A673 (cell line): ENCODE results near the gene PRKD1. TPM values are rescaled to one million over a fixed set of nuclear protein-coding genes. Genes with fewer than 3 reads are reported as not detected.

Source experiments
- BruUV-seq: library from RNA; stranded (reverse); fragments of 400-500 nt; replicated peaks from 2 replicates; lab custom pipeline; 2021; lab: Mats Ljungman, UMichigan
- CTCF ChIA-PET: fragments of 300-600 bp; sonication (Branson Sonifier 250); formaldehyde crosslinking; loops from one replicate; lab custom pipeline; 2022; ENCODE audit warnings: antibody characterized with exemption; lab: Charles Lee
- POLR2A ChIA-PET: fragments of 300-600 bp; sonication (Branson Sonifier 250); formaldehyde crosslinking; loops from one replicate; lab custom pipeline; 2022; ENCODE audit warnings: antibody characterized with exemption; ENCODE audit not compliant: low non-redundant PET; lab: Charles Lee
- DNase-seq: peaks from one replicate; pipeline ENCODE4 v3.0.0-alpha.2; 2015; ENCODE audit warnings: low spot score
- H3K27ac ChIP-seq: fragments of 200-600 bp; sonication (generic); 2 replicates; pipeline ENCODE4 v1.5.1; 2016; ENCODE audit warnings: mixed run types, low read depth, mild to moderate bottlenecking, mixed read lengths, antibody characterized with exemption, low read length; ENCODE audit not compliant: poor library complexity, severe bottlenecking
- H3K27me3 ChIP-seq: fragments of 200-600 bp; sonication (generic); replicated peaks from 2 replicates; pipeline ENCODE4 v1.6.1; 2017; ENCODE audit warnings: mixed run types, low read depth, mild to moderate bottlenecking, mixed read lengths, antibody characterized with exemption, low read length; ENCODE audit not compliant: insufficient read depth, poor library complexity
- H3K36me3 ChIP-seq: fragments of 200-600 bp; sonication (generic); 2 replicates; pipeline ENCODE4 v1.6.1; 2016; ENCODE audit warnings: mixed run types, mild to moderate bottlenecking, mixed read lengths, antibody characterized with exemption, low read length; ENCODE audit not compliant: insufficient read depth, poor library complexity, severe bottlenecking
- H3K4me1 ChIP-seq: fragments of 200-600 bp; sonication (generic); 2 replicates; pipeline ENCODE4 v1.6.1; 2017; ENCODE audit warnings: mixed run types, mild to moderate bottlenecking, mixed read lengths, antibody characterized with exemption, low read length; ENCODE audit not compliant: insufficient read depth, poor library complexity, severe bottlenecking
- H3K4me3 ChIP-seq: fragments of 200-600 bp; sonication (generic); 2 replicates; pipeline ENCODE4 v1.5.1; 2016; ENCODE audit warnings: low read depth, mixed run types, mild to moderate bottlenecking, mixed read lengths, low read length; ENCODE audit not compliant: poor library complexity, severe bottlenecking
- H3K9me3 ChIP-seq: fragments of 200-600 bp; sonication (generic); 2 replicates; pipeline ENCODE4 v1.6.1; 2016; ENCODE audit warnings: mixed run types, low read depth, mild to moderate bottlenecking, mixed read lengths, antibody characterized with exemption, low read length; ENCODE audit not compliant: poor library complexity, severe bottlenecking
- EZH2 ChIP-seq: fragments of 200-600 bp; sonication (generic); IDR thresholded peaks from 2 replicates; pipeline ENCODE4 v1.6.1; 2017; ENCODE audit warnings: borderline replicate concordance, low read depth, mild to moderate bottlenecking, mixed read lengths, antibody characterized with exemption, low read length; ENCODE audit not compliant: poor library complexity, severe bottlenecking
- intact Hi-C: fragments of 100-400 bp; cut with micrococcal nuclease; formaldehyde crosslinking; loops from one replicate; pipeline ENCODE4 v1.10.0; 2022; ENCODE audit not compliant: unreplicated experiment
- total RNA-seq: library from RNA; stranded (reverse); gene quantifications from 2 replicates; pipeline ENCODE4 v1.2.3, GENCODE V29; 2021
- TF ChIP-seq, protein P1 (sequence below): fragments of 300-800, 200-600 bp; sonication (generic); conservative IDR thresholded peaks from 2 replicates; pipeline ENCODE4 v1.5.1; 2017; ENCODE audit warnings: low read depth, mild to moderate bottlenecking, antibody characterized with exemption, low read length, moderate library complexity, mixed read lengths

The PRKD1 gene
- total RNA-seq, 1 experiment from 2014 or later, result 45.7 TPM

DNA sequence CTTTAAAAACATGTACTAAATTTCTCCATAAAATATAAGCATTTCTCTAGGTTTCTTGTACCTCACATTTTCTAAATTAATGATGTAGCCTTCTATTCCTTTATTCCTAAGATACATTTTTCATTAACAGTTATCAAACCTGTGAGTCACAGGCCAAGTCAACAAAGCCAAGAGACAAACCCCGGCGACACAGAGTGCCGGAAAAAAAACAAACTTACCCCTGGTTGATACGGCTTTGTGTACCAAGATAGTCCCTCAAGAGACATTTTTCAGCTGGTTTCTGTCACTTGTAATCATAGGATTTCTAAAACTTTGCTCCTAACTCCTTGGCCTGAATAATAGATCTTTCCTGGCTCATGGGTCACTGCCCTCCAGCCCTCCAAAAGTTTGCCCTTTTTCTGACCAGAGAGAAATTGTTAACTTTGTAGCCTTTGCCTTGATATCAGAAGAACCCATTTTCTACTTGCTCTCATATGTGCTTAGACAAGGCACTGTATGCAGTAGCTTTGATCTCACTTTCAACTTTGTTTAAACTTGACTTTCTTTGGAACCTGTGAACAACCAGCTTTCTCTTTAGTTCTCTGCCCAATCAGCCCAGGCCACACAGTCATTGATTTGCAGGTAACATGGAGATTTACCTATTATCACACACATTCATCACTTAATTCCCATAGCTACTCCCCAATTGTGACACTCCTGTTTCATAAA, 172.2 kb downstream of the PRKD1 start:
- Histone ChIP-seq H3K36me3 (no peaks in the 10 kb centered on the region), H3K4me1 (peaks cover 36% of the 10 kb centered on the region), H3K27ac (no peak overlapping the region), H3K4me3 (no peak overlapping the region), H3K9me3 (no peaks in the 10 kb centered on the region), H3K27me3 (no peaks in the 10 kb centered on the region)
- intact Hi-C loops, result no loop called here
- POLR2A ChIA-PET, result no interaction called here
- CTCF ChIA-PET, result no interaction called here
- DNase-seq, result no peak
- no peak for TF ChIP-seq EZH2
- TF ChIP-seq, protein P1, sequence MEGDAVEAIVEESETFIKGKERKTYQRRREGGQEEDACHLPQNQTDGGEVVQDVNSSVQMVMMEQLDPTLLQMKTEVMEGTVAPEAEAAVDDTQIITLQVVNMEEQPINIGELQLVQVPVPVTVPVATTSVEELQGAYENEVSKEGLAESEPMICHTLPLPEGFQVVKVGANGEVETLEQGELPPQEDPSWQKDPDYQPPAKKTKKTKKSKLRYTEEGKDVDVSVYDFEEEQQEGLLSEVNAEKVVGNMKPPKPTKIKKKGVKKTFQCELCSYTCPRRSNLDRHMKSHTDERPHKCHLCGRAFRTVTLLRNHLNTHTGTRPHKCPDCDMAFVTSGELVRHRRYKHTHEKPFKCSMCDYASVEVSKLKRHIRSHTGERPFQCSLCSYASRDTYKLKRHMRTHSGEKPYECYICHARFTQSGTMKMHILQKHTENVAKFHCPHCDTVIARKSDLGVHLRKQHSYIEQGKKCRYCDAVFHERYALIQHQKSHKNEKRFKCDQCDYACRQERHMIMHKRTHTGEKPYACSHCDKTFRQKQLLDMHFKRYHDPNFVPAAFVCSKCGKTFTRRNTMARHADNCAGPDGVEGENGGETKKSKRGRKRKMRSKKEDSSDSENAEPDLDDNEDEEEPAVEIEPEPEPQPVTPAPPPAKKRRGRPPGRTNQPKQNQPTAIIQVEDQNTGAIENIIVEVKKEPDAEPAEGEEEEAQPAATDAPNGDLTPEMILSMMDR, result no peak
- no TSS peak for BruUV-seq

DNA sequence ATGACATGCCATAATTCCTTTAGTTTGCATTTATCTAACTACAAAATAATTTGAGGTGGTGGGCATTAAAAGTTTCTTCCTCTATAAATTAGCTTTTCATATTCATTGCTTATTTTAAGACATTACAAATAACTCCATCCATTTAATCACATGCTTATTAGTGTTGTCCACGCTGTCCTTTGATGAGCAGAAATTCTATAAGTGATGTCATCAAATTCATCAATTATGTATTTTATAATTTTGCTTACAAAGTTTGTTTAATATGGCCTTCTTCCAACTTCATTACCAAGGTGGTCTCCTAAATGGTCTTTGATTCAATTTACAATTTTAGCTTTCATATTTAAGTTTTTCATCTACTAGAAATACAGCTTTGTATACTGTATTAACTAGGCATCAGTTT, 173.5 kb downstream of the PRKD1 start:
- no peaks in the 10 kb centered on the region for H3K36me3 ChIP-seq
- CTCF ChIA-PET, result no interaction called here
- TF ChIP-seq, protein P1, result no peak
- H3K4me3 ChIP-seq, result no peak overlapping the region
- intact Hi-C loops, result no loop called here
- no TSS peak for BruUV-seq
- no peaks in the 10 kb centered on the region for H3K9me3 ChIP-seq
- POLR2A ChIA-PET, result no interaction called here
- DNase-seq, result no peak
- H3K27ac ChIP-seq, result no peak overlapping the region
- H3K27me3 ChIP-seq, result no peaks in the 10 kb centered on the region
- H3K4me1 ChIP-seq, result peaks cover 34% of the 10 kb centered on the region

DNA sequence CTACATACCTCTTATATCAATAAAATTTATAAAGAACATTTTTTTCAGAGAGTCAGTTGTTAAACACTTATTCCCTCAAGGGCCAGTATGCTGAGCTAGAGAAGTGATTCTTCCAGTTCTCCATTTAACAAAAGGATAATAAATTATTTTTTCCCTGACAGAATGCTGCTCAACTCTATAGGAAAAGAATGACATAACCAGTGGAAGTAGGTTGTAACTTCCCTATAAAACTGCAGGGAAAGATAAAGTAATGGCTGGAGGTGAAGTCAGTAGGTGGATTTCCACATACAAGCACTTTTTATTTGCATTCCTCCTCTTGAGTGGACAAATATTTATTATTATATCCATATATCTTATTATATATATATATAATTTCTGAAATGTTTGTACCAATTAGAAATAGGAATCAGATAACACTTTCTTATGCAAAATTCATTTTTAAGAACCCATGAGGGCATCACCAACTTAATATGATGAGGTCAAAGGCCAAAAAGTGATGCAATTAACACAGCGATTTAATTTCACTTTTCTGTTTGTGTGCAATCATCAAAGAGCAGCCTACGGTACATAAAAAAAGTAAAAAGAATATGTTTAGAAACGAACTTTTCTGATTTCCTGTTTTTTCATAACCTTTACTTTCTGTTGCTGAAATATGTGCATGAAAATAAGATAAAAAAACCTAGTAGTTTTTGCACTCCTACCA, 175.3 kb downstream of the PRKD1 start:
- TF ChIP-seq, protein P1, result no peak
- TF ChIP-seq EZH2, result no peak
- ChIA-PET POLR2A (no interaction called here), CTCF (no interaction called here)
- H3K9me3 ChIP-seq, result no peaks in the 10 kb centered on the region
- no peak for DNase-seq
- H3K27me3 ChIP-seq, result no peaks in the 10 kb centered on the region
- intact Hi-C loops, result no loop called here
- H3K27ac ChIP-seq, result peak overlapping the region; percentile 7
- BruUV-seq, result no TSS peak
- no peaks in the 10 kb centered on the region for H3K36me3 ChIP-seq
- peaks cover 22% of the 10 kb centered on the region for H3K4me1 ChIP-seq
- H3K4me3 ChIP-seq, result no peak overlapping the region
